Measurements from ENCODE around the gene MOB3B. TPM values are rescaled to one million over a fixed set of nuclear protein-coding genes. Genes with fewer than 3 reads are reported as not detected.

MOB3B gene
- total and polyA plus RNA-seq, 2 of the 13 experiments (the other 11 are each of a cell fraction or from before 2014, with no cell fraction given): 0.03 to 0.09 TPM

DNA sequence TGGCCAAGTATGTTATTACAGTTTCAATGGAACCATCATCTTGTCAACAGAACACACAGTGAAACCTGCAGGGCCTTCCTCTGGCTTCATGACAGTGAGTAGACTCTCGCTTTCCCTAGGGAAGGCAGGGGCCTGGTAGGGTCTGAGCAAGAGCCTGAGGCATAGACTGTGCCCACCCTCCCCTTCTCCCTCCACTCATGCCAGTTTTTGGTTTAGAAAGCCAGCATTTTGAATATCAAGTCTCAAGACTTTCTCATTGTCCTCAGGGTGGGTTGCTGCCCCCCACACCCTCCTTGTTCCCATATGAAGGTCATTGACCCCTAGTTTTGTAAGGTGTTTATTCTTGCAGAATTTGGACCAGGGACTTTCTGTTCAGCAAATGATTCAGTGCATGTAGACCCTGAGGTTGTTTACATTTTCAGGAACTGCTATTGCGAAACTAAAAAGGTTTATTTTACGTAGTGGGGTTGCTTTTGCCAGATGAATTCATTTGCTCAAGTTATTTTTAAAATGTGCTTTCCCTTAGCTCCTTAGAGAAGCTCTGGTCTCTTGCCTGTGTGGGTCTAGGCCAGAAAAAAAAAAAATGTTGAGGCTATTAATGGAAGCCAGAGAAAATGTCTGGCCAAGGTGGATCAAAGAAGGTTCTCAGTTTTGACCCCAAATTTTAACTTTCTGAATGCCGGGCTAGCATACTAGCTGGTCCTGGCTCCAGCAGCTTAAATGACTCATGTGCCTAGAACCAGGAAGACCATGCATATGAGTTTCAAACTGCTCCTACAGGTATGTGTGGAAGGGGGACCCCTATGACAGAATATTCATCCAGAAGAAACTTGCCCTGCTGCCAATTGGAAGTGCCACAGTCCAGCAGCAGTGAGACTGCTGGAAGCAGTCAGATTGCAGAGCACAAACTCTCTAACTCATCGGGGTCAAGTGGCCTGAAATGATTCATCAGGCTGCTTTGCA, 10.1 kb upstream of the MOB3B start (continued):
- TF ChIP-seq, protein P1, sequence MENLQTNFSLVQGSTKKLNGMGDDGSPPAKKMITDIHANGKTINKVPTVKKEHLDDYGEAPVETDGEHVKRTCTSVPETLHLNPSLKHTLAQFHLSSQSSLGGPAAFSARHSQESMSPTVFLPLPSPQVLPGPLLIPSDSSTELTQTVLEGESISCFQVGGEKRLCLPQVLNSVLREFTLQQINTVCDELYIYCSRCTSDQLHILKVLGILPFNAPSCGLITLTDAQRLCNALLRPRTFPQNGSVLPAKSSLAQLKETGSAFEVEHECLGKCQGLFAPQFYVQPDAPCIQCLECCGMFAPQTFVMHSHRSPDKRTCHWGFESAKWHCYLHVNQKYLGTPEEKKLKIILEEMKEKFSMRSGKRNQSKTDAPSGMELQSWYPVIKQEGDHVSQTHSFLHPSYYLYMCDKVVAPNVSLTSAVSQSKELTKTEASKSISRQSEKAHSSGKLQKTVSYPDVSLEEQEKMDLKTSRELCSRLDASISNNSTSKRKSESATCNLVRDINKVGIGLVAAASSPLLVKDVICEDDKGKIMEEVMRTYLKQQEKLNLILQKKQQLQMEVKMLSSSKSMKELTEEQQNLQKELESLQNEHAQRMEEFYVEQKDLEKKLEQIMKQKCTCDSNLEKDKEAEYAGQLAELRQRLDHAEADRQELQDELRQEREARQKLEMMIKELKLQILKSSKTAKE (CRISPR knock-in tag; IDR thresholded peaks at IDR 0.05; ENCODE audit: borderline replicate concordance): 0 out of 2 replicates have a peak, but pooled peaks have one; percentile 18
- no peak for TF ChIP-seq KLF9 (CRISPR knock-in tag; IDR thresholded peaks at IDR 0.05; ENCODE audit: low read depth)
- 0 out of 2 replicates have a peak, but pooled peaks have one; percentile 52 for TF ChIP-seq ZNF766 (CRISPR knock-in tag; IDR thresholded peaks at IDR 0.05; ENCODE audit: borderline replicate concordance)
- TF ChIP-seq RARG (CRISPR knock-in tag; IDR thresholded peaks at IDR 0.05; ENCODE audit: low read depth): no peak
- TF ChIP-seq PITX1 (CRISPR knock-in tag; IDR thresholded peaks at IDR 0.05): peak; percentile 40; the same call in 1 of the 2 replicates
- no peak for TF ChIP-seq MED13 (CRISPR knock-in tag; IDR thresholded peaks at IDR 0.05)

GRCh38 chr9:27538647-27539046, 9.0 kb upstream of the MOB3B start:
- Histone ChIP-seq H3K4me3 (replicated peaks in 1 of 3; ENCODE audit: insufficient read depth in 1 of 3, low read depth in 2 of 3, low read length in 3 of 3) (no peak overlapping the region), H3K79me2 (ENCODE audit: insufficient read depth, low read length) (no peaks in the 10 kb centered on the region), H4K20me1 (ENCODE audit: insufficient read depth, low read length) (no peaks in the 10 kb centered on the region), H2AFZ (ENCODE audit: low read length) (no peak overlapping the region), H3K27me3 (ENCODE audit: control insufficient read depth in 1 of 2, insufficient read depth in 2 of 2, low read length in 2 of 2) (no peaks in the 10 kb centered on the region), H3K4me2 (ENCODE audit: low read depth, low read length) (no peak overlapping the region; the same call in 1 of the 2 replicates), H3K27ac (ENCODE audit: extremely low read length, insufficient read depth, low read length) (no peak overlapping the region), H3K4me1 (ENCODE audit: insufficient read depth, low read length) (peaks cover 44% of the 10 kb centered on the region), H3K36me3 (replicated peaks in 1 of 2; ENCODE audit: control insufficient read depth in 1 of 2, insufficient read depth in 2 of 2, low read length in 2 of 2) (no peaks in the 10 kb centered on the region), H3K9me3 (ENCODE audit: low read length) (no peaks in the 10 kb centered on the region), H3K9ac (ENCODE audit: insufficient read depth, low read depth, low read length) (no peak overlapping the region)
- ChIA-PET CTCF (ENCODE audit: low intra/inter-chr PET ratio, low total read pairs) (no interaction called here), POLR2A (no interaction called here)
- FAIRE-seq: no peak
- TF ChIP-seq, protein P2, sequence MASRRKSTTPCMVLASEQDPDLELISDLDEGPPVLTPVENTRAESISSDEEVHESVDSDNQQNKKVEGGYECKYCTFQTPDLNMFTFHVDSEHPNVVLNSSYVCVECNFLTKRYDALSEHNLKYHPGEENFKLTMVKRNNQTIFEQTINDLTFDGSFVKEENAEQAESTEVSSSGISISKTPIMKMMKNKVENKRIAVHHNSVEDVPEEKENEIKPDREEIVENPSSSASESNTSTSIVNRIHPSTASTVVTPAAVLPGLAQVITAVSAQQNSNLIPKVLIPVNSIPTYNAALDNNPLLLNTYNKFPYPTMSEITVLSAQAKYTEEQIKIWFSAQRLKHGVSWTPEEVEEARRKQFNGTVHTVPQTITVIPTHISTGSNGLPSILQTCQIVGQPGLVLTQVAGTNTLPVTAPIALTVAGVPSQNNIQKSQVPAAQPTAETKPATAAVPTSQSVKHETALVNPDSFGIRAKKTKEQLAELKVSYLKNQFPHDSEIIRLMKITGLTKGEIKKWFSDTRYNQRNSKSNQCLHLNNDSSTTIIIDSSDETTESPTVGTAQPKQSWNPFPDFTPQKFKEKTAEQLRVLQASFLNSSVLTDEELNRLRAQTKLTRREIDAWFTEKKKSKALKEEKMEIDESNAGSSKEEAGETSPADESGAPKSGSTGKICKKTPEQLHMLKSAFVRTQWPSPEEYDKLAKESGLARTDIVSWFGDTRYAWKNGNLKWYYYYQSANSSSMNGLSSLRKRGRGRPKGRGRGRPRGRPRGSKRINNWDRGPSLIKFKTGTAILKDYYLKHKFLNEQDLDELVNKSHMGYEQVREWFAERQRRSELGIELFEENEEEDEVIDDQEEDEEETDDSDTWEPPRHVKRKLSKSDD (CRISPR knock-in tag; IDR thresholded peaks at IDR 0.05; ENCODE audit: low read depth): no peak
- TF ChIP-seq RARA (CRISPR knock-in tag; IDR thresholded peaks at IDR 0.05): no peak
- no peak for TF ChIP-seq SRSF4 (IDR thresholded peaks at IDR 0.05; ENCODE audit: low read depth, low read length, poor library complexity, severe bottlenecking)
- no peak for TF ChIP-seq HOXA3 (CRISPR knock-in tag; IDR thresholded peaks at IDR 0.05)
- intact Hi-C loops (cut with micrococcal nuclease; ENCODE audit: unreplicated experiment): no loop called here
- in situ Hi-C loops (cut with HindIII; ENCODE audit: extremely low pct_ligation_motif_present, low pct_unique_long_range_greater_than_20kb): no loop called here
- 76% methylated on average over 3 of the region's 3 CpGs for WGBS (ENCODE audit: low lambda C conversion rate)
- no peak for DNase-seq (ENCODE audit: low spot score)
- no peak for ATAC-seq
- no TSS peak for BruUV-seq (replicated peaks)

Measured in HepG2 (cell line).